ENCODE measurements around the gene ATG7.
"Not testable (repeated sequence)": the region's sequence is repeated elsewhere in the genome, so short reads cannot be mapped to it uniquely, and the experiment has no call there.

ATG7 gene

GRCh38 chr3:11255537-11255936 lies 16.7 kb upstream of the ATG7 start:
- not testable (repeated sequence) for H3K4me1 ChIP-seq (ENCODE audit: control insufficient read depth, insufficient read depth, low read length); H3K9me3 ChIP-seq (replicated peaks; ENCODE audit: low read length); H3K9ac ChIP-seq (ENCODE audit: low read depth, low read length); H3K4me3 ChIP-seq (ENCODE audit: low read length); H3K27me3 ChIP-seq (ENCODE audit: control insufficient read depth, insufficient read depth, low read length); H3K4me2 ChIP-seq (ENCODE audit: low read length)
- H3K36me3 ChIP-seq (ENCODE audit: insufficient read depth, low read length): peaks cover 23% of the 10 kb centered on the region

- Histone ChIP-seq H3K9me3 (replicated peaks; ENCODE audit: low read length) (no peaks in the 10 kb centered on the region), H3K9ac (ENCODE audit: low read depth, low read length) (no peak overlapping the region), H3K27me3 (ENCODE audit: control insufficient read depth, insufficient read depth, low read length) (no peaks in the 10 kb centered on the region), H3K4me1 (ENCODE audit: control insufficient read depth, insufficient read depth, low read length) (no peaks in the 10 kb centered on the region), H3K4me3 (ENCODE audit: low read length) (no peak overlapping the region), H3K4me2 (ENCODE audit: low read length) (no peak overlapping the region), H3K36me3 (ENCODE audit: insufficient read depth, low read length) (peaks cover 34% of the 10 kb centered on the region)
Observed at GRCh38 chr3:11258958-11259357, 13.2 kb upstream of the ATG7 start.

- no peak overlapping the region for H3K4me2 ChIP-seq (ENCODE audit: low read length)
- no peaks in the 10 kb centered on the region for H3K9me3 ChIP-seq (replicated peaks; ENCODE audit: low read length)
- H3K4me3 ChIP-seq (ENCODE audit: low read length): no peak overlapping the region
- H3K9ac ChIP-seq (ENCODE audit: low read depth, low read length): no peak overlapping the region
- H3K36me3 ChIP-seq (ENCODE audit: insufficient read depth, low read length): peaks cover 27% of the 10 kb centered on the region
- no peaks in the 10 kb centered on the region for H3K4me1 ChIP-seq (ENCODE audit: control insufficient read depth, insufficient read depth, low read length)
- H3K27me3 ChIP-seq (ENCODE audit: control insufficient read depth, insufficient read depth, low read length): no peaks in the 10 kb centered on the region
Observed at GRCh38 chr3:11260460-11260859, 11.7 kb upstream of the ATG7 start.

GRCh38 chr3:11269007-11269406 lies 3.2 kb upstream of the ATG7 start:
- Histone ChIP-seq H3K4me3 (ENCODE audit: low read length) (no peak overlapping the region), H3K36me3 (ENCODE audit: insufficient read depth, low read length) (no peaks in the 10 kb centered on the region), H3K9ac (ENCODE audit: low read depth, low read length) (no peak overlapping the region), H3K4me2 (ENCODE audit: low read length) (no peak overlapping the region), H3K4me1 (ENCODE audit: control insufficient read depth, insufficient read depth, low read length) (peaks cover 14% of the 10 kb centered on the region), H3K27me3 (ENCODE audit: control insufficient read depth, insufficient read depth, low read length) (no peaks in the 10 kb centered on the region), H3K9me3 (replicated peaks; ENCODE audit: low read length) (no peaks in the 10 kb centered on the region)

- Histone ChIP-seq H3K4me2 (ENCODE audit: low read length) (peak overlapping the region; percentile 78), H3K4me3 (ENCODE audit: low read length) (peak overlapping the region; percentile 93), H3K9me3 (replicated peaks; ENCODE audit: low read length) (no peaks in the 10 kb centered on the region), H3K9ac (ENCODE audit: low read depth, low read length) (peak overlapping the region; percentile 95), H3K36me3 (ENCODE audit: insufficient read depth, low read length) (peaks cover 13% of the 10 kb centered on the region), H3K4me1 (ENCODE audit: control insufficient read depth, insufficient read depth, low read length) (peaks cover 14% of the 10 kb centered on the region), H3K27me3 (ENCODE audit: control insufficient read depth, insufficient read depth, low read length) (no peaks in the 10 kb centered on the region)
Observed at GRCh38 chr3:11272906-11273574, 843 bp downstream of the ATG7 start.

- Histone ChIP-seq H3K9ac (ENCODE audit: low read depth, low read length) (no peak overlapping the region), H3K36me3 (ENCODE audit: insufficient read depth, low read length) (peaks cover 13% of the 10 kb centered on the region), H3K27me3 (ENCODE audit: control insufficient read depth, insufficient read depth, low read length) (no peaks in the 10 kb centered on the region), H3K4me1 (ENCODE audit: control insufficient read depth, insufficient read depth, low read length) (peaks cover 21% of the 10 kb centered on the region), H3K4me3 (ENCODE audit: low read length) (no peak overlapping the region), H3K4me2 (ENCODE audit: low read length) (peak overlapping the region; percentile 78), H3K9me3 (replicated peaks; ENCODE audit: low read length) (no peaks in the 10 kb centered on the region)
Observed at GRCh38 chr3:11273891-11274291, 1.7 kb downstream of the ATG7 start.

GRCh38 chr3:11274566-11275142 lies 2.5 kb downstream of the ATG7 start:
- H3K4me1 ChIP-seq (ENCODE audit: control insufficient read depth, insufficient read depth, low read length): peaks cover 26% of the 10 kb centered on the region
- H3K9me3 ChIP-seq (replicated peaks; ENCODE audit: low read length): no peaks in the 10 kb centered on the region
- no peak overlapping the region for H3K4me3 ChIP-seq (ENCODE audit: low read length)
- H3K27me3 ChIP-seq (ENCODE audit: control insufficient read depth, insufficient read depth, low read length): no peaks in the 10 kb centered on the region
- H3K4me2 ChIP-seq (ENCODE audit: low read length): no peak overlapping the region
- no peak overlapping the region for H3K9ac ChIP-seq (ENCODE audit: low read depth, low read length)
- peaks cover 13% of the 10 kb centered on the region for H3K36me3 ChIP-seq (ENCODE audit: insufficient read depth, low read length)

- no peaks in the 10 kb centered on the region for H3K27me3 ChIP-seq (ENCODE audit: control insufficient read depth, insufficient read depth, low read length)
- peaks cover 26% of the 10 kb centered on the region for H3K4me1 ChIP-seq (ENCODE audit: control insufficient read depth, insufficient read depth, low read length)
- no peak overlapping the region for H3K4me3 ChIP-seq (ENCODE audit: low read length)
- no peak overlapping the region for H3K9ac ChIP-seq (ENCODE audit: low read depth, low read length)
- no peak overlapping the region for H3K4me2 ChIP-seq (ENCODE audit: low read length)
- no peaks in the 10 kb centered on the region for H3K9me3 ChIP-seq (replicated peaks; ENCODE audit: low read length)
- peaks cover 17% of the 10 kb centered on the region for H3K36me3 ChIP-seq (ENCODE audit: insufficient read depth, low read length)
Observed at GRCh38 chr3:11275926-11276325, 3.7 kb downstream of the ATG7 start.

- H3K27me3 ChIP-seq (ENCODE audit: control insufficient read depth, insufficient read depth, low read length): no peaks in the 10 kb centered on the region
- peaks cover 21% of the 10 kb centered on the region for H3K36me3 ChIP-seq (ENCODE audit: insufficient read depth, low read length)
- no peaks in the 10 kb centered on the region for H3K9me3 ChIP-seq (replicated peaks; ENCODE audit: low read length)
- no peak overlapping the region for H3K9ac ChIP-seq (ENCODE audit: low read depth, low read length)
- no peak overlapping the region for H3K4me3 ChIP-seq (ENCODE audit: low read length)
- peaks cover 23% of the 10 kb centered on the region for H3K4me1 ChIP-seq (ENCODE audit: control insufficient read depth, insufficient read depth, low read length)
- no peak overlapping the region for H3K4me2 ChIP-seq (ENCODE audit: low read length)
Observed at GRCh38 chr3:11276901-11277300, 4.7 kb downstream of the ATG7 start.

GRCh38 chr3:11282250-11283138 lies 10.3 kb downstream of the ATG7 start:
- Histone ChIP-seq H3K4me3 (ENCODE audit: low read length) (no peak overlapping the region), H3K4me1 (ENCODE audit: control insufficient read depth, insufficient read depth, low read length) (peaks cover 19% of the 10 kb centered on the region), H3K9me3 (replicated peaks; ENCODE audit: low read length) (no peaks in the 10 kb centered on the region), H3K9ac (ENCODE audit: low read depth, low read length) (no peak overlapping the region), H3K27me3 (ENCODE audit: control insufficient read depth, insufficient read depth, low read length) (no peaks in the 10 kb centered on the region), H3K4me2 (ENCODE audit: low read length) (no peak overlapping the region), H3K36me3 (ENCODE audit: insufficient read depth, low read length) (peaks cover 27% of the 10 kb centered on the region)

GRCh38 chr3:11283139-11283475 lies 10.9 kb downstream of the ATG7 start:
- H3K4me2 ChIP-seq (ENCODE audit: low read length): no peak overlapping the region
- peaks cover 27% of the 10 kb centered on the region for H3K36me3 ChIP-seq (ENCODE audit: insufficient read depth, low read length)
- H3K4me1 ChIP-seq (ENCODE audit: control insufficient read depth, insufficient read depth, low read length): peaks cover 25% of the 10 kb centered on the region
- no peak overlapping the region for H3K9ac ChIP-seq (ENCODE audit: low read depth, low read length)
- H3K4me3 ChIP-seq (ENCODE audit: low read length): no peak overlapping the region
- no peaks in the 10 kb centered on the region for H3K9me3 ChIP-seq (replicated peaks; ENCODE audit: low read length)
- no peaks in the 10 kb centered on the region for H3K27me3 ChIP-seq (ENCODE audit: control insufficient read depth, insufficient read depth, low read length)
